ENCODE results near the gene MYCL.

- TF ChIP-seq CTCF (IDR thresholded peaks at IDR 0.05), result no peak
- no peak for TF ChIP-seq ZNF302 (CRISPR knock-in tag; IDR thresholded peaks at IDR 0.05)
- TF ChIP-seq RNF2 (IDR thresholded peaks at IDR 0.05; ENCODE audit: borderline replicate concordance, low read depth), result no peak
- no peak for TF ChIP-seq NFE2L2 (conservative IDR thresholded peaks at IDR 0.05; ENCODE audit: low read length)
- no peak for TF ChIP-seq SMC3 (IDR thresholded peaks at IDR 0.05)
- no peak for TF ChIP-seq MAZ (IDR thresholded peaks at IDR 0.05; ENCODE audit: borderline replicate concordance, low read depth, low read length)
- no peak for TF ChIP-seq POLR2A (IDR thresholded peaks at IDR 0.05; ENCODE audit: low read length)
- TF ChIP-seq BHLHE40 (IDR thresholded peaks at IDR 0.05; ENCODE audit: low read depth, low read length), result no peak
- no peak for TF ChIP-seq ELK1 (IDR thresholded peaks at IDR 0.05; ENCODE audit: low read depth, low read length)
- no peak for TF ChIP-seq EP300 (IDR thresholded peaks at IDR 0.05)
- TF ChIP-seq RAD21 (conservative IDR thresholded peaks at IDR 0.05 in 1 of 2, IDR thresholded peaks at IDR 0.05 in 1 of 2), result no peak
Measured at GRCh38 chr1:39910263-39910662, 8.5 kb upstream of the MYCL start.

Measured in A549 (cell line).